A673 (cell line): ENCODE data around the gene CDHR4. TPM values are rescaled to one million over a fixed set of nuclear protein-coding genes. Genes with fewer than 3 reads are reported as not detected.

Experiments used
- BruUV-seq: library from RNA; stranded (reverse); fragments of 400-500 nt; replicated peaks from 2 replicates; lab custom pipeline; 2021; lab: Mats Ljungman, UMichigan
- CTCF ChIA-PET: fragments of 300-600 bp; sonication (Branson Sonifier 250); formaldehyde crosslinking; loops from one replicate; lab custom pipeline; 2022; ENCODE audit warnings: antibody characterized with exemption; lab: Charles Lee
- POLR2A ChIA-PET: fragments of 300-600 bp; sonication (Branson Sonifier 250); formaldehyde crosslinking; loops from one replicate; lab custom pipeline; 2022; ENCODE audit warnings: antibody characterized with exemption; ENCODE audit not compliant: low non-redundant PET; lab: Charles Lee
- DNase-seq: peaks from one replicate; pipeline ENCODE4 v3.0.0-alpha.2; 2015; ENCODE audit warnings: low spot score
- H3K27ac ChIP-seq: fragments of 200-600 bp; sonication (generic); 2 replicates; pipeline ENCODE4 v1.5.1; 2016; ENCODE audit warnings: mixed run types, low read depth, mild to moderate bottlenecking, mixed read lengths, antibody characterized with exemption, low read length; ENCODE audit not compliant: poor library complexity, severe bottlenecking
- H3K27me3 ChIP-seq: fragments of 200-600 bp; sonication (generic); replicated peaks from 2 replicates; pipeline ENCODE4 v1.6.1; 2017; ENCODE audit warnings: mixed run types, low read depth, mild to moderate bottlenecking, mixed read lengths, antibody characterized with exemption, low read length; ENCODE audit not compliant: insufficient read depth, poor library complexity
- H3K36me3 ChIP-seq: fragments of 200-600 bp; sonication (generic); 2 replicates; pipeline ENCODE4 v1.6.1; 2016; ENCODE audit warnings: mixed run types, mild to moderate bottlenecking, mixed read lengths, antibody characterized with exemption, low read length; ENCODE audit not compliant: insufficient read depth, poor library complexity, severe bottlenecking
- H3K4me1 ChIP-seq: fragments of 200-600 bp; sonication (generic); 2 replicates; pipeline ENCODE4 v1.6.1; 2017; ENCODE audit warnings: mixed run types, mild to moderate bottlenecking, mixed read lengths, antibody characterized with exemption, low read length; ENCODE audit not compliant: insufficient read depth, poor library complexity, severe bottlenecking
- H3K4me3 ChIP-seq: fragments of 200-600 bp; sonication (generic); 2 replicates; pipeline ENCODE4 v1.5.1; 2016; ENCODE audit warnings: low read depth, mixed run types, mild to moderate bottlenecking, mixed read lengths, low read length; ENCODE audit not compliant: poor library complexity, severe bottlenecking
- H3K9me3 ChIP-seq: fragments of 200-600 bp; sonication (generic); 2 replicates; pipeline ENCODE4 v1.6.1; 2016; ENCODE audit warnings: mixed run types, low read depth, mild to moderate bottlenecking, mixed read lengths, antibody characterized with exemption, low read length; ENCODE audit not compliant: poor library complexity, severe bottlenecking
- EZH2 ChIP-seq: fragments of 200-600 bp; sonication (generic); IDR thresholded peaks from 2 replicates; pipeline ENCODE4 v1.6.1; 2017; ENCODE audit warnings: borderline replicate concordance, low read depth, mild to moderate bottlenecking, mixed read lengths, antibody characterized with exemption, low read length; ENCODE audit not compliant: poor library complexity, severe bottlenecking
- intact Hi-C: fragments of 100-400 bp; cut with micrococcal nuclease; formaldehyde crosslinking; loops from one replicate; pipeline ENCODE4 v1.10.0; 2022; ENCODE audit not compliant: unreplicated experiment
- total RNA-seq: library from RNA; stranded (reverse); gene quantifications from 2 replicates; pipeline ENCODE4 v1.2.3, GENCODE V29; 2021
- TF ChIP-seq, protein P1 (sequence below): fragments of 300-800, 200-600 bp; sonication (generic); conservative IDR thresholded peaks from 2 replicates; pipeline ENCODE4 v1.5.1; 2017; ENCODE audit warnings: low read depth, mild to moderate bottlenecking, antibody characterized with exemption, low read length, moderate library complexity, mixed read lengths

CDHR4 gene
- total RNA-seq, 1 experiment from 2014 or later = not detected

DNA sequence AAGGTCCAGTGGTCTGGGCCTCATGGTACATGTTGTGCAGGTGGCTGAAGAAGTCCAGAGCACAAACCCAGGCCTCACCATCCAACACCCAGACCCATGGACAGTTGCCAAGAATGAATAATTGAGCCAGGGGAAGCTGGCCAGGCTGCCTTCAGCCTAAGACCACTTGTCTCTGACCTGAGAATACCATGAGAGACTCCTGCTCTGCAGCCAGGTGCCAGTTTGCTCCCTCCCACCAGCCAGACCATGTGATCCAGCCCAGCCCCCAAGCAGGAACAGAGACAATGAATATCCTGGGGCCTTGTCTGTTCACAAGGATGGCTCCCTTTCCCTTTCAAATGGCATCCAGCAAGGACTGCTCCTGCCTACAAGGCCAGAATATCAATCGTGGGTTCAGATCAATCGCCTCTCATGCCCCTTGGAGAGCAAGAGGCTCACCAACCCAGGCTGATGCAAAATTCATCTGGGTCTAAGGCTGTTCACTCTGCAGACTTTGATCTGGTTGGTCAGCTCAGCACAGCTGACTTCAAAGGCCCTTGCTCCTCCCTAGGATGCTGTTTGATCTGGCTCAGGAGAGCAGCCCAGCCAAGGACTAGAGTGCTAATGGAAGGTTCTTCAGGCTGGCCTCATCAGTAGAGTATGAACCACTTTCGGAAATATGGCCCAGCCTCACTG lies 43.3 kb upstream of the CDHR4 start:
- no peaks in the 10 kb centered on the region for H3K36me3 ChIP-seq
- no peaks in the 10 kb centered on the region for H3K27me3 ChIP-seq
- no TSS peak for BruUV-seq
- POLR2A ChIA-PET = no interaction called here
- CTCF ChIA-PET = no interaction called here
- no peak for TF ChIP-seq EZH2
- TF ChIP-seq, protein P1, sequence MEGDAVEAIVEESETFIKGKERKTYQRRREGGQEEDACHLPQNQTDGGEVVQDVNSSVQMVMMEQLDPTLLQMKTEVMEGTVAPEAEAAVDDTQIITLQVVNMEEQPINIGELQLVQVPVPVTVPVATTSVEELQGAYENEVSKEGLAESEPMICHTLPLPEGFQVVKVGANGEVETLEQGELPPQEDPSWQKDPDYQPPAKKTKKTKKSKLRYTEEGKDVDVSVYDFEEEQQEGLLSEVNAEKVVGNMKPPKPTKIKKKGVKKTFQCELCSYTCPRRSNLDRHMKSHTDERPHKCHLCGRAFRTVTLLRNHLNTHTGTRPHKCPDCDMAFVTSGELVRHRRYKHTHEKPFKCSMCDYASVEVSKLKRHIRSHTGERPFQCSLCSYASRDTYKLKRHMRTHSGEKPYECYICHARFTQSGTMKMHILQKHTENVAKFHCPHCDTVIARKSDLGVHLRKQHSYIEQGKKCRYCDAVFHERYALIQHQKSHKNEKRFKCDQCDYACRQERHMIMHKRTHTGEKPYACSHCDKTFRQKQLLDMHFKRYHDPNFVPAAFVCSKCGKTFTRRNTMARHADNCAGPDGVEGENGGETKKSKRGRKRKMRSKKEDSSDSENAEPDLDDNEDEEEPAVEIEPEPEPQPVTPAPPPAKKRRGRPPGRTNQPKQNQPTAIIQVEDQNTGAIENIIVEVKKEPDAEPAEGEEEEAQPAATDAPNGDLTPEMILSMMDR = no peak
- H3K4me3 ChIP-seq = no peak overlapping the region
- intact Hi-C loops = loop anchor here (10.0 kb wide), 2 partner anchors 62 to 118 kb away; partner anchors contain the start of genes GMPPB and MST1R
- H3K27ac ChIP-seq = no peak overlapping the region
- H3K9me3 ChIP-seq = no peaks in the 10 kb centered on the region
- H3K4me1 ChIP-seq = no peaks in the 10 kb centered on the region
- no peak for DNase-seq

DNA sequence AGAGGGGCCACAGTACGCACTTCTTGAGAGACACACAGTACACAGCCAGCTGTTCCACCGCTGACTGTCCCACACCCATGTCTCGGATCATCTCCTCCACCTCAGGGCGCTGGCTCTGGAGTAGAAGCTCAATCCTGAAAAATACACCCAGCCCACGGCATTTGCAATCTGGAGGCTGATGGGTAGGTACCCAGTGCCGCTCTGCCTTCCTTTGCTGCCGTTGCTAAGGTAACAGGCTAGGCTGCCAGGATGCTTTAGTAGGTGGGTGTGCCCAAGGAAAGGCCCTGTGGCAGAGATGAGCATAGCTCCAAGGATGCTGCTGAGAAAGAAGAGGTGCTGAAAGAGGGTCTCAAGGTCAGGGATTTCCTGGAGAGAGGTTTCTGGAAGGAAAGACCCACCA lies 42.1 kb upstream of the CDHR4 start:
- H3K36me3 ChIP-seq = no peaks in the 10 kb centered on the region
- intact Hi-C loops = loop anchor here (10.0 kb wide), 2 partner anchors 63 to 117 kb away; partner anchors contain the start of genes GMPPB and MST1R
- H3K27me3 ChIP-seq = no peaks in the 10 kb centered on the region
- TF ChIP-seq, protein P1 = no peak
- no peak for TF ChIP-seq EZH2
- no peaks in the 10 kb centered on the region for H3K4me1 ChIP-seq
- BruUV-seq = no TSS peak
- no peak overlapping the region for H3K27ac ChIP-seq
- no peaks in the 10 kb centered on the region for H3K9me3 ChIP-seq
- DNase-seq = no peak
- no peak overlapping the region for H3K4me3 ChIP-seq
- ChIA-PET POLR2A (no interaction called here), CTCF (interaction anchor here (0.5 kb wide), 1 partner anchor 88 kb away, joined by 3 read pairs; no protein-coding TSS in a partner anchor)

DNA sequence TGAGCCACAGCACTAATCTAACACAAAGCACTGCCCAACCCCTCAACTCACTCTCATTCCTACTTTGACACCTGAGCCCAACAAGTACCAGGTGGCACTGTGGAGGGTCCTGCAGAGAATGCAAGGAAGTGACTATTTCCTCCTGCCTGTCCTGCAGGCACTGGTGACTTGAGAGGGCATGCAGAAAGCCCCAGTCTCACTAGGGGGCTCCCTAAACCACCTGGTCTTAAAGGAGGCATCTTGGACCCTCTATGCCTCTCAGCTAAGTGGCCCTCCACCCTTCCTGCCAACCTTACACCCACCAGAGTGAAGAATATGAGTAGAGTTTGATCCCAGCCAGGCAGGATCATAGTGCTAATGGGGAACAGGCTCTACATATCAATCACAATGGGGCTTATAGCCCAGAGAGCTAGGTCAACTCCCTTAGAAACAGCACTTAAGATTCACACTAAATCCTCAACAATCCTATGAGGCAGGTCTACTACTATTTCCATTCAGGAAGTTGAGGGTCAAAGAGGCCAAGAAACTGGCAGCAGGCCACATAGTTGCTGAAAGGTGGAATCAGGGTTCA lies 41.5 kb upstream of the CDHR4 start:
- Histone ChIP-seq H3K27ac (no peak overlapping the region), H3K4me1 (no peaks in the 10 kb centered on the region), H3K36me3 (no peaks in the 10 kb centered on the region), H3K4me3 (no peak overlapping the region), H3K27me3 (no peaks in the 10 kb centered on the region), H3K9me3 (no peaks in the 10 kb centered on the region)
- peak; percentile 12 for DNase-seq
- BruUV-seq = no TSS peak
- intact Hi-C loops = loop anchor here (10.0 kb wide), 2 partner anchors 64 to 116 kb away; partner anchors contain the start of genes GMPPB and MST1R
- ChIA-PET CTCF (interaction anchor here (0.5 kb wide), 1 partner anchor 89 kb away, joined by 3 read pairs; no protein-coding TSS in a partner anchor), POLR2A (no interaction called here)
- TF ChIP-seq, protein P1 = peak; percentile 42
- no peak for TF ChIP-seq EZH2
